Neural cell (in vitro differentiated cells): ENCODE data around the gene RNASE11. TPM values are rescaled to one million over a fixed set of nuclear protein-coding genes. Genes with fewer than 3 reads are reported as not detected.

Source experiments
- H2AFZ ChIP-seq: fragments of 200-600, 300-800 bp; sonication (generic), shearing (Covaris generic); 2 replicates; pipeline ENCODE4 v1.6.0; 2014; ENCODE audit warnings: low read depth, mild to moderate bottlenecking, antibody characterized with exemption, low read length, moderate library complexity
- H3F3A ChIP-seq: fragments of 200-600 bp; shearing (Covaris generic); 2 replicates; pipeline ENCODE4 v1.6.1; 2016; ENCODE audit warnings: mild to moderate bottlenecking, moderate library complexity, mixed read lengths, antibody characterized with exemption, low read length; ENCODE audit not compliant: insufficient read depth, poor library complexity, severe bottlenecking
- H3K27ac ChIP-seq: fragments of 200-600, 300-800 bp; sonication (generic), shearing (Covaris generic); 2 replicates; pipeline ENCODE4 v1.5.1; 2014; ENCODE audit warnings: mild to moderate bottlenecking, low read length, moderate library complexity
- H3K27me3 ChIP-seq: fragments of 300-800, 200-600 bp; sonication (generic), shearing (Covaris generic); 2 replicates; pipeline ENCODE4 v1.6.0; 2014; ENCODE audit warnings: mild to moderate bottlenecking, low read depth, low read length, moderate library complexity; ENCODE audit not compliant: insufficient read depth
- H3K36me3 ChIP-seq: fragments of 300-800, 200-600 bp; sonication (generic), shearing (Covaris generic); 2 replicates; pipeline ENCODE4 v1.5.1; 2014; ENCODE audit warnings: mild to moderate bottlenecking, antibody characterized with exemption, low read length, moderate library complexity; ENCODE audit not compliant: insufficient read depth
- H3K4me2 ChIP-seq: fragments of 300-800, 200-600 bp; sonication (generic), shearing (Covaris generic); 2 replicates; pipeline ENCODE4 v1.6.0; 2014; ENCODE audit warnings: mild to moderate bottlenecking, low read length
- H3K4me3 ChIP-seq: fragments of 300-800, 200-600 bp; sonication (generic), shearing (Covaris generic); 2 replicates; pipeline ENCODE4 v1.5.1; 2014; ENCODE audit warnings: mild to moderate bottlenecking, low read length, moderate library complexity
- H3K79me2 ChIP-seq: fragments of 200-600 bp; shearing (Covaris generic); replicated peaks from 2 replicates; pipeline ENCODE4 v1.6.0; 2014; ENCODE audit warnings: mild to moderate bottlenecking, low read length, moderate library complexity; ENCODE audit not compliant: insufficient read depth
- H3K9ac ChIP-seq: fragments of 300-800, 200-600 bp; sonication (generic), shearing (Covaris generic); 2 replicates; pipeline ENCODE4 v1.6.1; 2016; ENCODE audit warnings: mild to moderate bottlenecking, low read length, mixed read lengths
- H3K9me2 ChIP-seq: fragments of 200-600 bp; shearing (Covaris generic); 2 replicates; pipeline ENCODE4 v1.6.1; 2016; ENCODE audit warnings: mild to moderate bottlenecking, low read length, mixed read lengths; ENCODE audit not compliant: insufficient read depth
- H3K9me3 ChIP-seq: fragments of 200-600, 300-800 bp; sonication (generic), shearing (Covaris generic); 2 replicates; pipeline ENCODE4 v1.6.1; 2016; ENCODE audit warnings: mild to moderate bottlenecking, mixed run types, low read length, moderate library complexity, mixed read lengths
- H4K20me1 ChIP-seq: fragments of 200-600 bp; shearing (Covaris generic); 2 replicates; pipeline ENCODE4 v1.6.1; 2016; ENCODE audit warnings: mild to moderate bottlenecking, mixed run types; ENCODE audit not compliant: insufficient read depth
- CTCF ChIP-seq: fragments of 450-650 bp; IDR thresholded peaks from 2 replicates; pipeline ENCODE4 v1.5.1; 2014; ENCODE audit warnings: antibody characterized with exemption, mild to moderate bottlenecking, moderate library complexity; ENCODE audit not compliant: poor library complexity, severe bottlenecking
- EP300 ChIP-seq: fragments of 450-650 bp; conservative IDR thresholded peaks from 2 replicates; pipeline ENCODE4 v1.6.1; 2014; ENCODE audit warnings: antibody characterized with exemption, mild to moderate bottlenecking, moderate library complexity; ENCODE audit not compliant: poor library complexity, severe bottlenecking
- EZH2 ChIP-seq: fragments of 200-600, 300-800 bp; shearing (Covaris generic), sonication (generic); IDR thresholded peaks from 2 replicates; pipeline ENCODE4 v1.6.1; 2014; ENCODE audit warnings: antibody characterized with exemption, low read length, borderline replicate concordance, mild to moderate bottlenecking; ENCODE audit not compliant: insufficient read depth, poor library complexity, severe bottlenecking
- MXI1 ChIP-seq: fragments of 450-650 bp; conservative IDR thresholded peaks from 2 replicates; pipeline ENCODE4 v1.6.1; 2014; ENCODE audit warnings: antibody characterized with exemption, mild to moderate bottlenecking; ENCODE audit not compliant: poor library complexity, severe bottlenecking
- POLR2AphosphoS5 ChIP-seq: IDR thresholded peaks from 2 replicates; pipeline ENCODE4 v1.6.1; 2012
- RAD21 ChIP-seq: fragments of 450-650 bp; conservative IDR thresholded peaks from 2 replicates; pipeline ENCODE4 v1.6.1; 2014; ENCODE audit warnings: antibody characterized with exemption, mild to moderate bottlenecking, moderate library complexity
- REST ChIP-seq: IDR thresholded peaks from 2 replicates; pipeline ENCODE4 v1.6.1; 2012; ENCODE audit warnings: borderline replicate concordance
- SMC3 ChIP-seq: fragments of 450-650 bp; conservative IDR thresholded peaks from 2 replicates; pipeline ENCODE4 v1.6.1; 2014; ENCODE audit warnings: antibody characterized with exemption, mild to moderate bottlenecking, moderate library complexity; ENCODE audit not compliant: poor library complexity
- TAF1 ChIP-seq: IDR thresholded peaks from 2 replicates; pipeline ENCODE4 v1.6.1; 2012; ENCODE audit warnings: low read depth
- polyA plus RNA-seq: library from polyadenylated mRNA; depleted of rRNA; stranded (reverse); fragments of >200 nt; gene quantifications from 2 replicates; pipeline ENCODE4 v1.2.3, GENCODE V29; 2014

RNASE11 gene
- polyA plus RNA-seq, 1 donor from 2014 or later, result not detected

GRCh38 chr14:20563971-20564370, 23.8 kb downstream of the RNASE11 start:
- Histone ChIP-seq H3K79me2 (no peaks in the 10 kb centered on the region), H3K27me3 (no peaks in the 10 kb centered on the region), H3K4me2 (no peak overlapping the region), H3K9me3 (no peaks in the 10 kb centered on the region), H3K9me2 (no peaks in the 10 kb centered on the region), H3K27ac (no peak overlapping the region), H3F3A (no peaks in the 10 kb centered on the region), H3K4me3 (no peak overlapping the region), H4K20me1 (no peaks in the 10 kb centered on the region), H2AFZ (no peak overlapping the region), H3K9ac (no peak overlapping the region), H3K36me3 (no peaks in the 10 kb centered on the region)
- TF ChIP-seq TAF1 (no peak), RAD21 (no peak), SMC3 (no peak), CTCF (no peak), EZH2 (no peak), REST (no peak), EP300 (no peak), POLR2AphosphoS5 (no peak), MXI1 (no peak)

GRCh38 chr14:20560961-20561360, 26.8 kb downstream of the RNASE11 start, which contains the start of gene RNASE9:
Gene RNASE9, minus strand, starts transcription at chr14:20561047.
- no peaks in the 10 kb centered on the region for H3K9me2 ChIP-seq
- no peaks in the 10 kb centered on the region for H3K79me2 ChIP-seq
- no peaks in the 10 kb centered on the region for H3F3A ChIP-seq
- no peaks in the 10 kb centered on the region for H4K20me1 ChIP-seq
- no peak within 1 kb of the TSS for H3K27ac ChIP-seq
- no peak within 1 kb of the TSS for H3K4me3 ChIP-seq
- no peak within 1 kb of the TSS for H3K9ac ChIP-seq
- TF ChIP-seq SMC3 (no peak), MXI1 (no peak), RAD21 (no peak), TAF1 (no peak), EZH2 (no peak), REST (no peak)
- H3K36me3 ChIP-seq, result no peaks in the 10 kb centered on the region
- no peak within 1 kb of the TSS for H2AFZ ChIP-seq
- H3K4me2 ChIP-seq, result no peak within 1 kb of the TSS
- H3K27me3 ChIP-seq, result no peaks in the 10 kb centered on the region
- H3K9me3 ChIP-seq, result no peaks in the 10 kb centered on the region
